ENCODE data around the gene MORF4L1. TPM values are rescaled to one million over a fixed set of nuclear protein-coding genes. Genes with fewer than 3 reads are reported as not detected.
"Not testable (repeated sequence)": the region's sequence is repeated elsewhere in the genome, so short reads cannot be mapped to it uniquely, and the experiment has no call there.

Gene MORF4L1
- total RNA-seq (100 to 1,000 TPM; 271 to 320 TPM), polyA plus RNA-seq (100 to 1,000 TPM; 286 to 311 (median 298) TPM), total RNA-seq (128 to 323 (median 152) reads per million in 6 experiments)

- peaks cover 22 to 35% (median 32%) of the 10 kb centered on the region in 4 donors for H3K4me1 Mint-ChIP-seq
- H3K36me3 Mint-ChIP-seq, result peaks cover 3 to 4% (median 4%) of the 10 kb centered on the region in 3 donors
- peak; percentile 78 to 80 for ATAC-seq
- no peaks in the 10 kb centered on the region for H3K9me3 Mint-ChIP-seq
- POLR2A ChIA-PET, result interaction anchor here (0.7 to 3.3 kb wide), 10 partner anchors 10 to 573 kb away, joined by 3 to 23 read pairs (median 4); partner anchors contain the start of genes IREB2, PSMA4 and SKIC8
- H3K27me3 Mint-ChIP-seq, result no peaks in the 10 kb centered on the region
- DNase-seq, result peak in 9 of 10 donors; percentile 94 to 98 (median 97)
- peak within 1 kb of the TSS; percentile 99 to 100 (median 100) for H3K27ac Mint-ChIP-seq
- H3K4me3 Mint-ChIP-seq, result peak within 1 kb of the TSS; percentile 93 to 100 (median 100)
These were observed at the start of gene MORF4L1 for GRCh38 chr15:78872155-78872971. MORF4L1 (plus strand) TSS chr15:78872890; CDS start chr15:78873018, 128 bp downstream.

GRCh38 chr15:78828920-78829319, 43.8 kb upstream of the MORF4L1 start:
- DNase-seq (no peak), ATAC-seq (no peak)
- POLR2A ChIA-PET, result no interaction called here
- Mint-ChIP-seq H3K27ac (peak overlapping the region in 1 of 10 donors; percentile 57), H3K9me3 (no peaks in the 10 kb centered on the region), H3K27me3 (peaks cover 0 to 18% (median 4%) of the 10 kb centered on the region in 5 donors), H3K4me1 (peaks cover 2 to 20% (median 13%) of the 10 kb centered on the region in 4 donors), H3K36me3 (no peaks in the 10 kb centered on the region), H3K4me3 (peak overlapping the region in 4 of 10 donors; percentile 2 to 47 (median 14))

- POLR2A ChIA-PET, result interaction anchor here (1.3 kb wide), 1 partner anchor 43 kb away, joined by 16 read pairs; the partner anchor contains the start of gene MORF4L1
- Mint-ChIP-seq H3K4me1 (peaks cover 2 to 20% (median 13%) of the 10 kb centered on the region in 4 donors), H3K4me3 (peak overlapping the region; percentile 75 to 91 (median 82)), H3K27me3 (peaks cover 0 to 19% (median 4%) of the 10 kb centered on the region in 5 donors), H3K36me3 (no peaks in the 10 kb centered on the region), H3K9me3 (no peaks in the 10 kb centered on the region), H3K27ac (peak overlapping the region in 7 of 10 donors; percentile 9 to 83 (median 71))
- ATAC-seq, result peak; percentile 67 to 79
- DNase-seq, result peak in 2 of 10 donors; percentile 6 to 33
These were observed 42.0 kb upstream of the MORF4L1 start for GRCh38 chr15:78830514-78831228.

GRCh38 chr15:78831229-78832207, 41.2 kb upstream of the MORF4L1 start:
- Mint-ChIP-seq H3K36me3 (no peaks in the 10 kb centered on the region), H3K27me3 (peaks cover 0 to 27% (median 4%) of the 10 kb centered on the region in 5 donors), H3K4me3 (peak overlapping the region; percentile 30 to 91 (median 80)), H3K9me3 (no peaks in the 10 kb centered on the region), H3K27ac (peak overlapping the region in 3 of 10 donors; percentile 53 to 62 (median 53)), H3K4me1 (peaks cover 2 to 20% (median 13%) of the 10 kb centered on the region in 4 donors)
- POLR2A ChIA-PET, result interaction anchor here (1.3 kb wide), 1 partner anchor 42 kb away, joined by 16 read pairs; the partner anchor contains the start of gene MORF4L1
- peak in 1 of 2 donors; percentile 25 for ATAC-seq
- DNase-seq, result no peak

- Mint-ChIP-seq H3K36me3 (no peaks in the 10 kb centered on the region), H3K9me3 (no peaks in the 10 kb centered on the region), H3K4me1 (peaks cover 2 to 8% (median 4%) of the 10 kb centered on the region in 4 donors), H3K27ac (no peak overlapping the region), H3K27me3 (peaks cover 0 to 27% (median 6%) of the 10 kb centered on the region in 5 donors), H3K4me3 (no peak overlapping the region)
- POLR2A ChIA-PET, result no interaction called here
- no peak for DNase-seq
- ATAC-seq, result no peak
These were observed 36.4 kb upstream of the MORF4L1 start for GRCh38 chr15:78836333-78836732.

GRCh38 chr15:78837131-78837530, 35.6 kb upstream of the MORF4L1 start:
- peaks cover 0 to 21% (median 3%) of the 10 kb centered on the region in 5 donors for H3K27me3 Mint-ChIP-seq
- H3K4me3 Mint-ChIP-seq, result no peak overlapping the region
- DNase-seq (no peak), ATAC-seq (no peak)
- POLR2A ChIA-PET, result no interaction called here
- no peaks in the 10 kb centered on the region for H3K36me3 Mint-ChIP-seq
- no peak overlapping the region for H3K27ac Mint-ChIP-seq
- no peaks in the 10 kb centered on the region for H3K9me3 Mint-ChIP-seq
- H3K4me1 Mint-ChIP-seq, result peaks cover 0 to under 1% (median under 1%) of the 10 kb centered on the region in 4 donors

GRCh38 chr15:78837543-78837942, 35.1 kb upstream of the MORF4L1 start:
- no peaks in the 10 kb centered on the region for H3K9me3 Mint-ChIP-seq
- no peak for ATAC-seq

GRCh38 chr15:78838489-78838888, 34.2 kb upstream of the MORF4L1 start:
- no peak for DNase-seq
- Mint-ChIP-seq H3K4me3 (no peak overlapping the region), H3K27ac (no peak overlapping the region), H3K4me1 (no peaks in the 10 kb centered on the region), H3K9me3 (no peaks in the 10 kb centered on the region), H3K36me3 (no peaks in the 10 kb centered on the region), H3K27me3 (peaks cover 0 to 9% (median 3%) of the 10 kb centered on the region in 5 donors)
- POLR2A ChIA-PET, result no interaction called here
- no peak for ATAC-seq

More at GRCh38 chr15:78837543-78837942, 35.1 kb upstream of the MORF4L1 start:
- POLR2A ChIA-PET, result no interaction called here
- no peak for DNase-seq
- Mint-ChIP-seq H3K27me3 (peaks cover 0 to 19% (median 3%) of the 10 kb centered on the region in 5 donors), H3K4me1 (no peaks in the 10 kb centered on the region), H3K4me3 (no peak overlapping the region), H3K27ac (no peak overlapping the region), H3K36me3 (no peaks in the 10 kb centered on the region)

- H3K4me1 Mint-ChIP-seq, H3K36me3 Mint-ChIP-seq, H3K27ac Mint-ChIP-seq, H3K27me3 Mint-ChIP-seq, H3K4me3 Mint-ChIP-seq, H3K9me3 Mint-ChIP-seq, ATAC-seq, POLR2A ChIA-PET, DNase-seq: not testable (repeated sequence)
These were observed 33.5 kb upstream of the MORF4L1 start for GRCh38 chr15:78839151-78839550.

- POLR2A ChIA-PET, result no interaction called here
- H3K36me3 Mint-ChIP-seq, result no peaks in the 10 kb centered on the region
- peaks cover 0 to 6% (median 3%) of the 10 kb centered on the region in 5 donors for H3K27me3 Mint-ChIP-seq
- no peaks in the 10 kb centered on the region for H3K9me3 Mint-ChIP-seq
- no peak overlapping the region for H3K27ac Mint-ChIP-seq
- ATAC-seq (no peak), DNase-seq (no peak)
- no peak overlapping the region for H3K4me3 Mint-ChIP-seq
- no peaks in the 10 kb centered on the region for H3K4me1 Mint-ChIP-seq
These were observed 31.9 kb upstream of the MORF4L1 start for GRCh38 chr15:78840661-78841375.

GRCh38 chr15:78841376-78841706, 31.3 kb upstream of the MORF4L1 start:
- POLR2A ChIA-PET, result no interaction called here
- no peaks in the 10 kb centered on the region for H3K4me1 Mint-ChIP-seq
- no peaks in the 10 kb centered on the region for H3K9me3 Mint-ChIP-seq
- H3K27ac Mint-ChIP-seq, result no peak overlapping the region
- no peak overlapping the region for H3K4me3 Mint-ChIP-seq
- no peak for ATAC-seq
- DNase-seq, result no peak
- no peaks in the 10 kb centered on the region for H3K36me3 Mint-ChIP-seq
- peaks cover 0 to 3% (median 2%) of the 10 kb centered on the region in 5 donors for H3K27me3 Mint-ChIP-seq

Measured in naive thymus-derived CD8-positive, alpha-beta T cell (primary cell).